Measurements from ENCODE around the gene PTBP2.

The PTBP2 gene

DNA sequence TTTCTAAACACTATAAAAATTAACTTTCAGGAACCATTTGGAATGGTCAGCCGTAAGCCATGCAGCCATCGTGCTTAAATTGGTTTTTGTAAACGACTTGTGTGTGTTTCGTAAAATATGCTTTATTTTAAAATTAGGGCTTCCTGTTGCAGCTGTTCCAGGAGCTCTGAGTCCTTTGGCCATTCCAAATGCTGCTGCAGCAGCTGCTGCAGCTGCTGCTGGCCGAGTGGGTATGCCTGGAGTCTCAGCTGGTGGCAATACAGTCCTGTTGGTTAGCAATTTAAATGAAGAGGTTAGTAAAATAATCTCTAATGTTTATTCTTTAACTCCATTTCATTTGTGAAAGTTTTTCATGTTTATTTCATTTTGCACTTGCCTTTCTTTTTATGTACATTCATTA lies 83.1 kb downstream of the PTBP2 start:
- no peak for DNase-seq (ENCODE audit: low read depth)
- no peak for TF ChIP-seq MYC (IDR thresholded peaks at IDR 0.05; ENCODE audit: low read depth, low read length)
- TF ChIP-seq, protein P1, sequence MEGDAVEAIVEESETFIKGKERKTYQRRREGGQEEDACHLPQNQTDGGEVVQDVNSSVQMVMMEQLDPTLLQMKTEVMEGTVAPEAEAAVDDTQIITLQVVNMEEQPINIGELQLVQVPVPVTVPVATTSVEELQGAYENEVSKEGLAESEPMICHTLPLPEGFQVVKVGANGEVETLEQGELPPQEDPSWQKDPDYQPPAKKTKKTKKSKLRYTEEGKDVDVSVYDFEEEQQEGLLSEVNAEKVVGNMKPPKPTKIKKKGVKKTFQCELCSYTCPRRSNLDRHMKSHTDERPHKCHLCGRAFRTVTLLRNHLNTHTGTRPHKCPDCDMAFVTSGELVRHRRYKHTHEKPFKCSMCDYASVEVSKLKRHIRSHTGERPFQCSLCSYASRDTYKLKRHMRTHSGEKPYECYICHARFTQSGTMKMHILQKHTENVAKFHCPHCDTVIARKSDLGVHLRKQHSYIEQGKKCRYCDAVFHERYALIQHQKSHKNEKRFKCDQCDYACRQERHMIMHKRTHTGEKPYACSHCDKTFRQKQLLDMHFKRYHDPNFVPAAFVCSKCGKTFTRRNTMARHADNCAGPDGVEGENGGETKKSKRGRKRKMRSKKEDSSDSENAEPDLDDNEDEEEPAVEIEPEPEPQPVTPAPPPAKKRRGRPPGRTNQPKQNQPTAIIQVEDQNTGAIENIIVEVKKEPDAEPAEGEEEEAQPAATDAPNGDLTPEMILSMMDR (IDR thresholded peaks at IDR 0.05; ENCODE audit: low read depth, low read length) = no peak
- TF ChIP-seq, protein P2, sequence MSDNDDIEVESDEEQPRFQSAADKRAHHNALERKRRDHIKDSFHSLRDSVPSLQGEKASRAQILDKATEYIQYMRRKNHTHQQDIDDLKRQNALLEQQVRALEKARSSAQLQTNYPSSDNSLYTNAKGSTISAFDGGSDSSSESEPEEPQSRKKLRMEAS (IDR thresholded peaks at IDR 0.05; ENCODE audit: low read depth, low read length) = no peak
- TF ChIP-seq POLR2A (IDR thresholded peaks at IDR 0.05; ENCODE audit: extremely low read depth, insufficient read length) = no peak

DNA sequence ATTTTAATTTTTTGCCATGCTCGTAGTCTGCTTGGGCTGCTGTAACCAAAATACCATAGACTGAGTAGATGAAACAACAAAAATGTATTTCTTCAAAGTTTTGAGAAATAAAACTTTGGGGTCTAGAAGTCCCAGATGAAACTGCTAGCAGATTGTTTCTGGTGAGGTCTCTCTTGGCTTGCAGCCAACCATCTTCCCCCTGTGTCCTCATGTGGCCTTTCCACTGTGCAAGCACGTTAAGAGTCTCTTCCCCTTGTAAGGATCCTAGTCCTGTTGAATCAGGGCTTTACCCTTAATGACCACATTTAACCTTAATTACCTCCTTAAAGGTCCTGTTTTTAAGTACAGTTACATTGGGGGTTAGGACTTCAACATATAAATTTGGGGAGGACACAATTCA lies 86.6 kb downstream of the PTBP2 start:
- H3K4me3 ChIP-seq (ENCODE audit: low read depth, low read length) = no peak overlapping the region
- DNase-seq (ENCODE audit: low read depth) = peak; percentile 23
- TF ChIP-seq POLR2A (IDR thresholded peaks at IDR 0.05; ENCODE audit: extremely low read depth, insufficient read length) (no peak), MYC (IDR thresholded peaks at IDR 0.05; ENCODE audit: low read depth, low read length) (no peak)
- TF ChIP-seq, protein P2 (IDR thresholded peaks at IDR 0.05; ENCODE audit: low read depth, low read length) = no peak
- TF ChIP-seq, protein P1 (IDR thresholded peaks at IDR 0.05; ENCODE audit: low read depth, low read length) = no peak

More for the DNA sequence above, 83.1 kb downstream of the PTBP2 start:
- no peak overlapping the region for H3K4me3 ChIP-seq (ENCODE audit: low read depth, low read length)

DNA sequence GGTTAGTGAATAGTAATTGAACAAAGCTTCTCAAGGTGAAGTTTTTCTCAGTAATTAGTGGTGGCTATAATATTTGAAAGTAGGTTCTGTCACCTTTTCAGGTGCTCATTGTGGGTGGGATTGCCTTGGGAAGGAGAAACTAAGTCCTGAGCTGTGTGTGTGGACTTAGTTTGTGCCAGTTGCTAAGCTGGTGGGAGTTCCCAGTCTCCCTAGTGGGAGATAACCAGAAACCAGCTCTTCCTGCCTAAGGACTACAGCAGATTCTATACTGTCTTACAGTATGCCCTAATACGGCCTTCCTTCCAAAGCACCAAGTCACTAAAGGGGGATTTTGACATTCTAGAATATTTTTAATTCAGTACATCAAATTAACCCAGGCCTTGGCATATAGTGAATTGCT lies 94.3 kb downstream of the PTBP2 start:
- no peak for DNase-seq (ENCODE audit: low read depth)
- H3K4me3 ChIP-seq (ENCODE audit: low read depth, low read length) = no peak overlapping the region
- TF ChIP-seq, protein P1 (IDR thresholded peaks at IDR 0.05; ENCODE audit: low read depth, low read length) = no peak
- TF ChIP-seq POLR2A (IDR thresholded peaks at IDR 0.05; ENCODE audit: extremely low read depth, insufficient read length) (no peak), MYC (IDR thresholded peaks at IDR 0.05; ENCODE audit: low read depth, low read length) (no peak)
- TF ChIP-seq, protein P2 (IDR thresholded peaks at IDR 0.05; ENCODE audit: low read depth, low read length) = no peak

DNA sequence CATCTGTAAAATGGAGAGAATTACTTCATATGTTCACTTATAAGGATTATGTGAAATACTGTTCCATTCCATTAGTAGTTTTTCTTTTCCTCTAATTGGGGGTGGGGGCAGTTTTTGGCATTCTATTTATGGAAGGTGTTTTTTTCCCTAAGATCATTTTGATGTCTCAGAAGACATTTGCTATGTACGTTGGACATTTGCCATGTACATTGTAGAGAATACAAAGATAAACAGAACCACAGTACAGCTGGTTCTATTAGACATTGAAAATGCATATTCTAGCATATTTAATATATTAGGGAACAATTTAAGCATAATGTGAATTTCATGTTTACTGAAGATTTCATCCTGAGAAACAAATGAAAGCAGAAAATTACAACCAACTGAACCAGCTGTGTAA lies 98.5 kb downstream of the PTBP2 start:
- H3K4me3 ChIP-seq (ENCODE audit: low read depth, low read length) = no peak overlapping the region
- TF ChIP-seq MYC (IDR thresholded peaks at IDR 0.05; ENCODE audit: low read depth, low read length) = no peak
- TF ChIP-seq, protein P2 (IDR thresholded peaks at IDR 0.05; ENCODE audit: low read depth, low read length) = no peak
- TF ChIP-seq, protein P1 (IDR thresholded peaks at IDR 0.05; ENCODE audit: low read depth, low read length) = no peak
- no peak for DNase-seq (ENCODE audit: low read depth)

DNA sequence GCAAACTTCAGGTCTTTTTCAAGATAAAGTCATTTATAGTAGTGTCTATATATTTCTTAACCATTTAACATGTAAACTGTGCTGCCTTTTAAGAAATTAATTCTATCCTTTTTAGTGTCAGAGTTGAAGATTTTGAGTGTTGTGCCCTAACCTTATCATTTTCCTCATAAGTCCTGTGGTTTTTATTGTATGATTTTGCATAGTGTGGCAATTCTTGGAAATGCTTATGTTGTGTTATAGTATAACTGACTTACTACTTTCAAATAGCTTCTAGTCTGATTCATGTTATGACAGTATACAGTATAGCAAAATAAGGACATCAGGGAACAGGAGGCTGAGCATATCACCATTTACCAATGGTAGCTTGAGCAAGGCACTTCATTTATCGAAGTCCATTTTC lies 99.1 kb downstream of the PTBP2 start:
- TF ChIP-seq MYC (IDR thresholded peaks at IDR 0.05; ENCODE audit: low read depth, low read length) (no peak), POLR2A (IDR thresholded peaks at IDR 0.05; ENCODE audit: extremely low read depth, insufficient read length) (no peak)
- TF ChIP-seq, protein P2 (IDR thresholded peaks at IDR 0.05; ENCODE audit: low read depth, low read length) = no peak
- TF ChIP-seq, protein P1 (IDR thresholded peaks at IDR 0.05; ENCODE audit: low read depth, low read length) = no peak
- H3K4me3 ChIP-seq (ENCODE audit: low read depth, low read length) = no peak overlapping the region
- DNase-seq (ENCODE audit: low read depth) = no peak

DNA sequence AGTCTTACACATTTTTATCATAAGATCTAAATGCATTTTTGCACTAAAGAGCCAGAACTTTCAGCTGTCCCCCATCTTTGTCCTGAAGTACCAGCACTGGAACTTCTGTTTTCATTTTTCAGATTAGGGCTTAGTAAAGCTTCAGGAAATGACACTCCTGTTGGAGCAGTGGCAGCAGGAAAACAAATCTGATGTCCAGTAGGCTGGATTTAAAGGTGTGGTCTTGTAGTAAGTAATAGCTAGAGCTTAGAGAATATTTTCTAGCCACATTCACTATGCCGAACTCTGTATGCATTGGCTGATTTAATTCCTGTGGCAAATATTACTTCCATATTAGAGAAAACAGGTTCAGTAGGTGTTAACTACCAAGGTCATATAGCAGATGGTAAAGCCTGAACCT lies 103.6 kb downstream of the PTBP2 start:
- no peak overlapping the region for H3K4me3 ChIP-seq (ENCODE audit: low read depth, low read length)
- DNase-seq (ENCODE audit: low read depth) = no peak
- TF ChIP-seq, protein P1 (IDR thresholded peaks at IDR 0.05; ENCODE audit: low read depth, low read length) = no peak
- TF ChIP-seq POLR2A (IDR thresholded peaks at IDR 0.05; ENCODE audit: extremely low read depth, insufficient read length) (no peak), MYC (IDR thresholded peaks at IDR 0.05; ENCODE audit: low read depth, low read length) (no peak)
- TF ChIP-seq, protein P2 (IDR thresholded peaks at IDR 0.05; ENCODE audit: low read depth, low read length) = no peak

Measured in NB4 (cell line).